Measurements from ENCODE around the gene ANKLE1.
"Not testable (repeated sequence)": the region's sequence is repeated elsewhere in the genome, so short reads cannot be mapped to it uniquely, and the experiment has no call there.

ANKLE1 gene

GRCh38 chr19:17283504-17283996 lies 1.8 kb downstream of the ANKLE1 start:
- DNase-seq (ENCODE audit: low read depth in 2 of 2) = no peak

GRCh38 chr19:17285415-17286135 lies 3.9 kb downstream of the ANKLE1 start:
- DNase-seq (ENCODE audit: low read depth in 2 of 2) = no peak

- no peak for DNase-seq (ENCODE audit: low read depth in 2 of 2)
These were observed 4.6 kb downstream of the ANKLE1 start for GRCh38 chr19:17286263-17286662.

GRCh38 chr19:17286752-17287151 lies 5.1 kb downstream of the ANKLE1 start:
- DNase-seq (ENCODE audit: low read depth in 2 of 2) = no peak

- peak in 1 of 2 donors; percentile 63 for DNase-seq (ENCODE audit: low read depth in 2 of 2)
These were observed 7.8 kb downstream of the ANKLE1 start for GRCh38 chr19:17289489-17289888.

- DNase-seq (ENCODE audit: low read depth in 2 of 2) = peak in 1 of 2 donors; percentile 84
These were observed 10.8 kb downstream of the ANKLE1 start for GRCh38 chr19:17292301-17293074.

- no peak for DNase-seq (ENCODE audit: low read depth in 2 of 2)
These were observed 11.9 kb downstream of the ANKLE1 start for GRCh38 chr19:17293605-17294004.

- no peak for DNase-seq (ENCODE audit: low read depth in 2 of 2)
These were observed 12.6 kb downstream of the ANKLE1 start for GRCh38 chr19:17294051-17294891.

GRCh38 chr19:17295551-17295950 lies 13.8 kb downstream of the ANKLE1 start:
- DNase-seq (ENCODE audit: low read depth in 2 of 2) = not testable (repeated sequence)

- DNase-seq (ENCODE audit: low read depth in 2 of 2) = no peak
These were observed 14.6 kb downstream of the ANKLE1 start for GRCh38 chr19:17296273-17296672.

GRCh38 chr19:17296976-17297375 lies 15.3 kb downstream of the ANKLE1 start:
- no peak for DNase-seq (ENCODE audit: low read depth in 2 of 2)

- DNase-seq (ENCODE audit: low read depth in 2 of 2) = no peak
These were observed 19.4 kb downstream of the ANKLE1 start for GRCh38 chr19:17300992-17301619.

- DNase-seq (ENCODE audit: low read depth in 2 of 2) = no peak
These were observed 20.9 kb downstream of the ANKLE1 start for GRCh38 chr19:17302391-17303166.

- peak; percentile 91 to 94 for DNase-seq (ENCODE audit: low read depth in 2 of 2)
These were observed 21.7 kb downstream of the ANKLE1 start, which contains the start of gene ABHD8 for GRCh38 chr19:17303167-17303939. Gene ABHD8 (minus strand): TSS chr19:17303425. CDS start chr19:17301616, 1,809 bp downstream.

- no peak for DNase-seq (ENCODE audit: low read depth in 2 of 2)
These were observed 22.2 kb downstream of the ANKLE1 start for GRCh38 chr19:17303940-17304267.

- no peak for DNase-seq (ENCODE audit: low read depth in 2 of 2)
These were observed 22.9 kb downstream of the ANKLE1 start for GRCh38 chr19:17304386-17305215.

- no peak for DNase-seq (ENCODE audit: low read depth in 2 of 2)
These were observed 23.5 kb downstream of the ANKLE1 start for GRCh38 chr19:17305216-17305516.

- DNase-seq (ENCODE audit: low read depth in 2 of 2) = peak; percentile 91 to 97
These were observed 24.0 kb downstream of the ANKLE1 start, which contains the start of gene MRPL34 for GRCh38 chr19:17305517-17306284. Gene MRPL34 (plus strand): TSS chr19:17305872. CDS start chr19:17305893, 21 bp downstream.
